Hair follicular keratinocyte (primary cell): ENCODE data around the gene PCBP3. TPM values are rescaled to one million over a fixed set of nuclear protein-coding genes. Genes with fewer than 3 reads are reported as not detected.

Experiments
- total RNA-seq: library from RNA; depleted of rRNA; stranded (reverse); fragments of >200 nt; gene quantifications from 2 replicates; pipeline ENCODE4 v1.2.3, GENCODE V29; 2015

PCBP3 gene
- 0.23 and 0.30 TPM in 2 replicates for total RNA-seq

DNA sequence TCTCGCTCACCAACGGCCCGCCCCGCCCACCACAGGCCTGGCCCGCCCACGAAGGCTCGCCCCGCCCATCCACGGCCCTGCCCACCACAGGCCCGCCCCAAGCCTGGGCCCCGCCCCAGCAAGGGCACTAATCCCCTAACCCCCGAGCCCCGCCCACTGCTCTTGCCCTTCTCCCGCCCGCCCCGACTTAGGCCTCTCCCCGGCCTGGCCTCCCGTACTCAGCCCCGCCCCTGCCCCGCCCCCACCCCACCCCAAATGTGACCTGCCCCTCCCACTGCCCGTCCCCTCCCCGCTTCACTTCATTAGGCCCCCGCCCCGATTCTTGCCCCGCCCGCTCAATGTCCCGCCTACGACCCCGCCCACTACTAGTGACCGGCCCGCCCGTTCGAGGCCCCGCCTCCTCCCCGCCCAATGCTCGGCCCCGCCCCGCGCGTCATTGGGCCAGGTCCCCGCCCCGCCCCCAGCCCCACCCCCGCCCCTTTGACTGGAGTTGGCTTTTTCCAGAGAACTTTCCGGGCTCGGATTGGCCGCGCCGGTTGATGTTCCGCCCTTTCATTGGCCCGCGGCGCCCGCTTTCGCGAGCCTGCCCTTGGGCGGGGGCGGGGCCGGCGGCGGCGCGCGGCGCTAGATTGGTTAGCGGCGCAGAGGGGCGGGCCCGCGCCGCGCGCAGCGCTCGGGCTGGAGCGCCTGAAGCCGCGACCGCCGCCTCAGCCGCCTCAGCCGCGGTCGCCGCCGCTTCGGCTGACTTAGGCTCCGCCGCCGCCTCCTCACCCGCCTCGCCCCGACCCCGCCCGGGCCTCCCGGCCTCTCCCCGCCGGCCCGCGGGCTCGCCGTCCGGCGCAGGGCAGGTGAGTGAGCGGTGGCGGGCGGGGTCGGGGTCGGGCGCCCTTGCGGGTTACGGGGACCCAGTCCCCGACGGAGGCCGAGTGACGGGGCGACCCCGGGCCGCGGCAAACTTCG, at the start of gene PCBP3:
PCBP3 (plus strand) TSS at position 705 of the 960 bp plus-strand sequence. CDS start 206,361 bp downstream, outside the sequence.

DNA sequence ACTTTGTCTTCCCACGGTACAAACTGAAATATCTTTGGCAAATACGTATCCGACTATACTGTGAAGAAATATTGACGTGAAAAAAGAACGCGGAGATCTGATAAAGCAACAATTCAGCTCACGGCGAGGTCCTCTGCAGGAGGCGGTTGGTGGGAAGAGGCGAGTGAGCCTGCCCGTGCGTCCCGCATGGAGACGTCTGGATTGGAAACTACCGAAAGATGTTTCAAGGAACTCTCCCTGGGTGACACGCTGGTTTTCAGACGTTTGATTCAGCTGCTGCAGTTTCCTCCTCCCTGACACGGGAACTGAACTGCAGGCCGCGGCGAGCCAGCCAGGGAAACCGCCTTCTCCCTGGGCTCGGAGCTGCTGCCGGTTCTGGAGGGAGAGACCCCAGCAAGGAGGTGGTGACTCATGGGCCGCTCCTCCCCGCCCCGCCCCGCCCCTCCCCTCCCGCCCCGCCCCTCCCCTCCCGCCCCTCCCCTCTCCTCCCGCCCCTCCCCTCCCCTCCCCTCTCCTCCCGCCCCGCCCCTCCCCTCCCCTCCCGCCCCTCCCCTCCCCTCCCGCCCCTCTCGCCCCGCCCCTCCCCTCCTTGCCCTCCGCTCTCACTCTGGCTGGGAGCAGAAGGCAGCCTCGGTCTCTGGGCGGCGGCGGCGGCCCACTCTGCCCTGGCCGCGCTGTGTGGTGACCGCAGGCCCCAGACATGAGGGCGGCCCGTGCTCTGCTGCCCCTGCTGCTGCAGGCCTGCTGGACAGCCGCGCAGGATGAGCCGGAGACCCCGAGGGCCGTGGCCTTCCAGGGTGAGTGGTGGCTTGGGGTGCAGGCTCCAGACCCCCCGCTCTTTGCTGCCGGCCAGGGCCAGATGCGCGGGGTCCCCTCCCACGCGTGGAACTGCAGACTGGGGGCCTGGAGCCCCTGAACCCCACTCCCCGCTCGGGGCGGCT, 337.9 kb downstream of the PCBP3 start, which contains the start of gene COL6A1:
COL6A1 (plus strand) TSS at position 620 of the 941 bp plus-strand sequence; CDS start at position 701, 81 bp downstream.

Other genes with a start within 250 kb of the PCBP3 start
- gene COL18A1, start 238.6 kb upstream of the PCBP3 start, total RNA-seq = 96.4 and 136 TPM in 2 replicates
- gene SLC19A1, start 101.3 kb upstream of the PCBP3 start, total RNA-seq = 6.5 and 15.4 TPM in 2 replicates